Smooth muscle cell (in vitro differentiated cells): ENCODE measurements around the gene OR10H5. TPM values are rescaled to one million over a fixed set of nuclear protein-coding genes. Genes with fewer than 3 reads are reported as not detected.

Source experiments
- DNase-seq: peaks from one replicate; lab custom pipeline; 2025; ENCODE audit not compliant: unreplicated experiment; lab: John Stamatoyannopoulos, UW
- H2AFZ ChIP-seq: fragments of 200-600 bp; sonication (generic); 2 replicates; pipeline ENCODE4 v1.6.0; 2016; ENCODE audit warnings: antibody characterized with exemption, low read depth, mild to moderate bottlenecking
- H3F3A ChIP-seq: fragments of 200-600 bp; sonication (generic); 2 replicates; pipeline ENCODE4 v1.6.0; 2017; ENCODE audit warnings: antibody characterized with exemption, low read depth
- H3K27ac ChIP-seq: fragments of 200-600 bp; sonication (generic); 2 replicates; pipeline ENCODE4 v1.5.1; 2016; ENCODE audit warnings: low read depth, mild to moderate bottlenecking
- H3K27me3 ChIP-seq: fragments of 200-600 bp; sonication (generic); 2 replicates; pipeline ENCODE4 v1.6.1; 2016; ENCODE audit warnings: low read depth, mild to moderate bottlenecking
- H3K36me3 ChIP-seq: fragments of 200-600 bp; sonication (generic); 2 replicates; pipeline ENCODE4 v1.5.1; 2016; ENCODE audit warnings: low read depth
- H3K4me1 ChIP-seq: fragments of 200-600 bp; sonication (generic); 2 replicates; pipeline ENCODE4 v1.5.1; 2016; ENCODE audit warnings: low read depth
- H3K4me2 ChIP-seq: fragments of 200-600 bp; sonication (generic); 2 replicates; pipeline ENCODE4 v1.6.0; 2016; ENCODE audit warnings: mild to moderate bottlenecking
- H3K4me3 ChIP-seq: fragments of 200-600 bp; sonication (generic); 2 replicates; pipeline ENCODE4 v1.5.1; 2016; ENCODE audit warnings: mild to moderate bottlenecking
- H3K79me2 ChIP-seq: fragments of 200-600 bp; sonication (generic); 2 replicates; pipeline ENCODE4 v1.6.0; 2016; ENCODE audit warnings: low read depth, mild to moderate bottlenecking
- H3K9ac ChIP-seq: fragments of 200-600 bp; sonication (generic); 2 replicates; pipeline ENCODE4 v1.6.0; 2016; ENCODE audit warnings: low read depth
- H3K9me3 ChIP-seq: fragments of 200-600 bp; sonication (generic); replicated peaks from 2 replicates; pipeline ENCODE4 v1.5.1; 2016; ENCODE audit warnings: low read depth
- H4K20me1 ChIP-seq: fragments of 200-600 bp; sonication (generic); 2 replicates; pipeline ENCODE4 v1.6.0; 2016; ENCODE audit warnings: low read depth
- CTCF ChIP-seq: fragments of 200-600 bp; sonication (generic); IDR thresholded peaks from 2 replicates; pipeline ENCODE4 v1.5.1; 2017; ENCODE audit warnings: borderline replicate concordance, mild to moderate bottlenecking, antibody characterized with exemption; ENCODE audit not compliant: insufficient read depth, poor library complexity, severe bottlenecking
- WGBS: methylation state at CpG from one replicate; pipeline ENCODE4 v1.1.7; 2016; ENCODE audit warnings: low lambda C conversion rate; 5-methylcytosine and 5-hydroxymethylcytosine counted together
- polyA plus RNA-seq: library from polyadenylated mRNA; unstranded; fragments of >200 nt; fragmentation: Nextera tagmentation; extraction: Ambion mirVana; gene quantifications from 2 replicates; pipeline ENCODE4 v1.2.1, GENCODE V29; 2016
- total RNA-seq: library from RNA; depleted of rRNA; stranded (reverse); fragments of >200 nt; gene quantifications from 2 replicates; pipeline ENCODE4 v1.2.3, GENCODE V29; 2014

Gene OR10H5
- total and polyA plus RNA-seq, 2 experiments from 2014 or later, result not detected

GRCh38 chr19:15846923-15847322 is 59.5 kb downstream of the OR10H5 start:
- peaks cover 8% of the 10 kb centered on the region for H3K9me3 ChIP-seq
- H3F3A ChIP-seq, result no peaks in the 10 kb centered on the region
- H3K4me1 ChIP-seq, result no peaks in the 10 kb centered on the region
- no peak overlapping the region for H2AFZ ChIP-seq
- H3K27me3 ChIP-seq, result no peaks in the 10 kb centered on the region
- 78% methylated on average over 6 of the region's 6 CpGs for WGBS
- no peaks in the 10 kb centered on the region for H3K36me3 ChIP-seq
- no peak overlapping the region for H3K4me2 ChIP-seq
- TF ChIP-seq CTCF, result no peak
- H3K79me2 ChIP-seq, result no peaks in the 10 kb centered on the region
- H3K9ac ChIP-seq, result no peak overlapping the region
- DNase-seq, result no peak
- H3K27ac ChIP-seq, result no peak overlapping the region
- H3K4me3 ChIP-seq, result no peak overlapping the region
- no peaks in the 10 kb centered on the region for H4K20me1 ChIP-seq

DNA sequence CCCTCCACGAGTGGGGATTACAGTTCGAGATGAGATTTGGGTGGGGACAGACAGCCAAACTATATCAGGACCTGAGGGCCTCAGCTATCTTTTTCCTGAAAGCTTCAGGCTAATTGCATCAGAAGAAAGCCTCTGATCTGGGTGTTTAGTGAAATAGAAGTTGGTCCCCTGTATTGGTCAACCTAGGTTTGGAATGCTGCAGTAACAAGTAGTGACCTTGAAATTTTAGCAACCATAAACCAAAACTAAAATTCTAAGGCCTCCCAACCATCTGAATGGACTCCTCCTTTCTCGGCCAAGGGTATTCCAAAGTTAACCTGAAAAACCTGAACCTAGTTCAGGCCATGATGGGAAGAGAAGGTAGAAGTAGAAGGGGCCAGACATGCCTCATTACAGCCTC is 62.9 kb downstream of the OR10H5 start:
- H3K4me3 ChIP-seq, result no peak overlapping the region

More for the DNA sequence above, 62.9 kb downstream of the OR10H5 start:
- no peaks in the 10 kb centered on the region for H3K36me3 ChIP-seq
- no peak for DNase-seq
- no peak overlapping the region for H3K27ac ChIP-seq
- H3K4me1 ChIP-seq, result no peaks in the 10 kb centered on the region
- no peaks in the 10 kb centered on the region for H3K79me2 ChIP-seq
- TF ChIP-seq CTCF, result no peak
- H2AFZ ChIP-seq, result no peak overlapping the region
- no peaks in the 10 kb centered on the region for H4K20me1 ChIP-seq
- H3K9ac ChIP-seq, result no peak overlapping the region
- H3F3A ChIP-seq, result no peaks in the 10 kb centered on the region
- 67% methylated on average over 3 of the region's 3 CpGs for WGBS
- H3K27me3 ChIP-seq, result no peaks in the 10 kb centered on the region
- no peak overlapping the region for H3K4me2 ChIP-seq
- H3K9me3 ChIP-seq, result peaks cover 2% of the 10 kb centered on the region

Other genes starting within 250 kb of the OR10H5 start
- not detected in 2 replicates for gene CYP4F8, start 172.4 kb upstream of the OR10H5 start, total RNA-seq
- not detected in 2 replicates for gene CYP4F8, start 172.4 kb upstream of the OR10H5 start, polyA plus RNA-seq
- not detected in 2 replicates for gene CYP4F3, start 146.8 kb upstream of the OR10H5 start, total RNA-seq
- not detected in 2 replicates for gene CYP4F3, start 146.8 kb upstream of the OR10H5 start, polyA plus RNA-seq
- gene CYP4F12, start 114.6 kb upstream of the OR10H5 start, total RNA-seq, result not detected in 2 replicates
- not detected in 2 replicates for gene CYP4F12, start 114.6 kb upstream of the OR10H5 start, polyA plus RNA-seq
- not detected in 2 replicates for gene OR10H2, start 59.6 kb upstream of the OR10H5 start, total RNA-seq
- not detected in 2 replicates for gene OR10H2, start 59.6 kb upstream of the OR10H5 start, polyA plus RNA-seq
- not detected in 2 replicates for gene OR10H3, start 49.7 kb upstream of the OR10H5 start, total RNA-seq
- not detected in 2 replicates for gene OR10H3, start 49.7 kb upstream of the OR10H5 start, polyA plus RNA-seq
- gene OR10H1, start 28.0 kb downstream of the OR10H5 start, total RNA-seq, result not detected in 2 replicates
- not detected in 2 replicates for gene OR10H1, start 28.0 kb downstream of the OR10H5 start, polyA plus RNA-seq
- gene CYP4F2, start 110.4 kb downstream of the OR10H5 start, total RNA-seq, result not detected in 2 replicates
- gene CYP4F2, start 110.4 kb downstream of the OR10H5 start, polyA plus RNA-seq, result not detected in 2 replicates
- gene CYP4F11, start 146.9 kb downstream of the OR10H5 start, total RNA-seq, result not detected in 2 replicates
- gene CYP4F11, start 146.9 kb downstream of the OR10H5 start, polyA plus RNA-seq, result not detected in 2 replicates
- not detected in 2 replicates for gene OR10H4, start 161.3 kb downstream of the OR10H5 start, total RNA-seq
- gene OR10H4, start 161.3 kb downstream of the OR10H5 start, polyA plus RNA-seq, result not detected in 2 replicates